ENCODE results near the gene CIROP.

Gene CIROP

GRCh38 chr14:23146980-23147379 lies 42.2 kb upstream of the CIROP start:
- no peak overlapping the region for H3K4me3 ChIP-seq (ENCODE audit: low read depth, low read length)
- DNase-seq (ENCODE audit: low read depth): no peak
- TF ChIP-seq CTCF (conservative IDR thresholded peaks at IDR 0.05; ENCODE audit: low read depth, low read length): no peak

- DNase-seq (ENCODE audit: low read depth): no peak
- H3K4me3 ChIP-seq (ENCODE audit: low read depth, low read length): no peak overlapping the region
- TF ChIP-seq CTCF (conservative IDR thresholded peaks at IDR 0.05; ENCODE audit: low read depth, low read length): no peak
Observed at GRCh38 chr14:23146351-23146910, 41.6 kb upstream of the CIROP start.

- no peak overlapping the region for H3K4me3 ChIP-seq (ENCODE audit: low read depth, low read length)
- no peak for TF ChIP-seq CTCF (conservative IDR thresholded peaks at IDR 0.05; ENCODE audit: low read depth, low read length)
- no peak for DNase-seq (ENCODE audit: low read depth)
Observed at GRCh38 chr14:23145794-23146350, 41.1 kb upstream of the CIROP start.

GRCh38 chr14:23143911-23144310 lies 39.1 kb upstream of the CIROP start:
- no peak for DNase-seq (ENCODE audit: low read depth)
- no peak for TF ChIP-seq CTCF (conservative IDR thresholded peaks at IDR 0.05; ENCODE audit: low read depth, low read length)
- no peak overlapping the region for H3K4me3 ChIP-seq (ENCODE audit: low read depth, low read length)

GRCh38 chr14:23142826-23143225 lies 38.0 kb upstream of the CIROP start:
- no peak for TF ChIP-seq CTCF (conservative IDR thresholded peaks at IDR 0.05; ENCODE audit: low read depth, low read length)
- DNase-seq (ENCODE audit: low read depth): no peak
- no peak overlapping the region for H3K4me3 ChIP-seq (ENCODE audit: low read depth, low read length)

GRCh38 chr14:23141706-23142444 lies 37.1 kb upstream of the CIROP start:
- DNase-seq (ENCODE audit: low read depth): peak; percentile 40
- H3K4me3 ChIP-seq (ENCODE audit: low read depth, low read length): no peak overlapping the region
- TF ChIP-seq CTCF (conservative IDR thresholded peaks at IDR 0.05; ENCODE audit: low read depth, low read length): no peak

Measured in choroid plexus epithelial cell (primary cell).